Stimulated activated CD4-positive, alpha-beta T cell treated with anti-CD3 and anti-CD28 coated beads, TNF-alpha, amount 100 ng/mL, for 24 hours (primary cell): ENCODE results near the gene ICOS.
"Not testable (repeated sequence)": the region's sequence is repeated elsewhere in the genome, so short reads cannot be mapped to it uniquely, and the experiment has no call there.

Experiments used
- DNase-seq, 3 experiments: peaks; one replicate each; pipeline ENCODE4 v3.0.0-alpha.2; 2020; ENCODE audit warnings: low read depth in 3 of 3

Gene ICOS

GRCh38 chr2:203918264-203918663, 18.3 kb upstream of the ICOS start:
- DNase-seq = no peak

- no peak for DNase-seq
Measured at GRCh38 chr2:203918839-203919238, 17.7 kb upstream of the ICOS start.

- DNase-seq = no peak
Measured at GRCh38 chr2:203925512-203926158, 10.9 kb upstream of the ICOS start.

GRCh38 chr2:203928849-203929248, 7.7 kb upstream of the ICOS start:
- no peak for DNase-seq

- DNase-seq = not testable (repeated sequence)
Measured at GRCh38 chr2:203931262-203931661, 5.3 kb upstream of the ICOS start.

GRCh38 chr2:203934041-203934492, 2.5 kb upstream of the ICOS start:
- peak in 2 of 3 experiments; percentile 38 to 60 for DNase-seq

- no peak for DNase-seq
Measured at GRCh38 chr2:203934711-203935438, 1.7 kb upstream of the ICOS start.

GRCh38 chr2:203935568-203935967, 995 bp upstream of the ICOS start:
- DNase-seq = no peak

- DNase-seq = no peak
Measured at GRCh38 chr2:203936949-203937348, 386 bp downstream of the ICOS start.

GRCh38 chr2:203937788-203938187, 1.2 kb downstream of the ICOS start:
- DNase-seq = no peak

GRCh38 chr2:203940039-203940438, 3.5 kb downstream of the ICOS start:
- no peak for DNase-seq

- DNase-seq = not testable (repeated sequence)
Measured at GRCh38 chr2:203943493-203944382, 7.2 kb downstream of the ICOS start.

GRCh38 chr2:203948733-203949132, 12.2 kb downstream of the ICOS start:
- DNase-seq = no peak

- no peak for DNase-seq
Measured at GRCh38 chr2:203949228-203949627, 12.7 kb downstream of the ICOS start.

- no peak for DNase-seq
Measured at GRCh38 chr2:203951366-203951902, 14.9 kb downstream of the ICOS start.

- no peak for DNase-seq
Measured at GRCh38 chr2:203959265-203959664, 22.7 kb downstream of the ICOS start.

GRCh38 chr2:203959672-203960071, 23.1 kb downstream of the ICOS start:
- no peak for DNase-seq

GRCh38 chr2:203960811-203961210, 24.2 kb downstream of the ICOS start:
- no peak for DNase-seq

GRCh38 chr2:203965190-203965589, 28.6 kb downstream of the ICOS start:
- DNase-seq = not testable (repeated sequence)

GRCh38 chr2:203971251-203971650, 34.7 kb downstream of the ICOS start:
- DNase-seq = no peak

GRCh38 chr2:203972066-203972465, 35.5 kb downstream of the ICOS start:
- DNase-seq = no peak

GRCh38 chr2:203973000-203973399, 36.4 kb downstream of the ICOS start:
- no peak for DNase-seq
